Keratinocyte (primary cell): ENCODE measurements around the gene TTN. TPM values are rescaled to one million over a fixed set of nuclear protein-coding genes. Genes with fewer than 3 reads are reported as not detected.

Experiments used
- DNase-seq: peaks from one replicate; pipeline ENCODE4 v3.0.0-alpha.2; 2011; ENCODE audit warnings: low read depth, missing footprints, low spot score
- FAIRE-seq: peaks from 2 replicates; lab custom pipeline; 2011; peaks lifted over from hg19 to GRCh38; lab: Jason Lieb, UNC
- H2AFZ ChIP-seq: 2 replicates; pipeline ENCODE4 v1.6.0; 2012; ENCODE audit warnings: low read length, control low read depth, inconsistent platforms; ENCODE audit not compliant: control insufficient read depth
- H3K27ac ChIP-seq: 2 replicates; pipeline ENCODE4 v1.5.1; 2011; ENCODE audit warnings: low read length; ENCODE audit not compliant: control insufficient read depth, insufficient read depth
- H3K27me3 ChIP-seq: 3 replicates; pipeline ENCODE4 v1.6.0; 2011; ENCODE audit warnings: low read length; ENCODE audit not compliant: control insufficient read depth, insufficient read depth; ENCODE audit errors: extremely low read depth
- H3K36me3 ChIP-seq, 2 experiments: 2 replicates in 1 of 2; 3 replicates in 1 of 2; pipeline ENCODE4 v1.5.1; 2011; ENCODE audit warnings: low read length in 2 of 2, mild to moderate bottlenecking in 1 of 2; ENCODE audit not compliant: control insufficient read depth in 2 of 2, insufficient read depth in 2 of 2; ENCODE audit errors: extremely low read depth in 1 of 2
- H3K4me1 ChIP-seq: 3 replicates; pipeline ENCODE4 v1.5.1; 2011; ENCODE audit warnings: low read length; ENCODE audit not compliant: control insufficient read depth, insufficient read depth; ENCODE audit errors: extremely low read depth
- H3K4me2 ChIP-seq: 3 replicates; pipeline ENCODE4 v1.6.0; 2011; ENCODE audit warnings: low read depth, low read length; ENCODE audit not compliant: control insufficient read depth, insufficient read depth; ENCODE audit errors: extremely low read depth
- H3K4me3 ChIP-seq, 3 experiments: fragments of 200-600 bp in 1 of 3; sonication (generic) in 1 of 3; 2 replicates in 2 of 3; 3 replicates in 1 of 3; pipeline ENCODE4 v1.5.1; 2011 to 2016; ENCODE audit warnings: low read length in 3 of 3, mild to moderate bottlenecking in 3 of 3, control low read depth in 2 of 3, inconsistent platforms in 1 of 3, low read depth in 1 of 3, mixed read lengths in 1 of 3, mixed run types in 1 of 3, moderate library complexity in 1 of 3; ENCODE audit not compliant: control insufficient read depth in 2 of 3, insufficient read depth in 2 of 3; ENCODE audit errors: extremely low read depth in 1 of 3
- H3K79me2 ChIP-seq: 2 replicates; pipeline ENCODE4 v1.6.0; 2012; ENCODE audit warnings: low read length; ENCODE audit not compliant: control insufficient read depth, insufficient read depth
- H3K9ac ChIP-seq: 3 replicates; pipeline ENCODE4 v1.6.0; 2011; ENCODE audit warnings: low read length; ENCODE audit not compliant: control insufficient read depth, insufficient read depth; ENCODE audit errors: extremely low read depth
- H3K9me1 ChIP-seq: 3 replicates; pipeline ENCODE4 v1.6.0; 2011; ENCODE audit warnings: low read length; ENCODE audit not compliant: control insufficient read depth, insufficient read depth; ENCODE audit errors: extremely low read depth
- H3K9me3 ChIP-seq: 2 replicates; pipeline ENCODE4 v1.5.1; 2012; ENCODE audit warnings: low read depth, low read length; ENCODE audit not compliant: control insufficient read depth
- H4K20me1 ChIP-seq: 3 replicates; pipeline ENCODE4 v1.6.0; 2011; ENCODE audit warnings: low read length; ENCODE audit not compliant: control insufficient read depth, insufficient read depth; ENCODE audit errors: extremely low read depth
- EZH2 ChIP-seq: IDR thresholded peaks from one replicate; pipeline ENCODE4 v1.6.1; 2012; ENCODE audit warnings: inconsistent platforms, mild to moderate bottlenecking, low read length, moderate library complexity
- dilution Hi-C: fragments of 300-500 bp; cut with MboI; formaldehyde crosslinking; loops from one replicate; pipeline ENCODE4 v1.7.0; 2020; ENCODE audit warnings: low sequenced_read_pairs; ENCODE audit not compliant: extremely low pct_ligation_motif_present
- polyA plus RNA-seq, 5 experiments: library from polyadenylated mRNA; depleted of rRNA in 3 of 5; stranded (reverse) in 3 of 5; stranded (forward) in 1 of 5; unstranded in 1 of 5; fragments of >200 nt; gene quantifications; 1 replicate in 1 of 5; 2 replicates in 3 of 5; 3 replicates in 1 of 5; pipeline versions ENCODE4 v1.2.1 to v1.2.3, GENCODE V29; 2011 to 2012; ENCODE audit warnings: missing spikeins in 2 of 5, low read depth in 1 of 5, low replicate concordance in 1 of 5
- TF ChIP-seq, protein P1 (sequence below), 3 experiments: IDR thresholded peaks in 1 of 3; conservative IDR thresholded peaks in 1 of 3; optimal IDR thresholded peaks in 1 of 3; 2 replicates in 2 of 3; 3 replicates in 1 of 3; pipeline versions ENCODE3 to v1.5.1; 2011; ENCODE audit warnings: low read length in 3 of 3, mild to moderate bottlenecking in 3 of 3, moderate library complexity in 2 of 3, control low read depth in 1 of 3, inconsistent platforms in 1 of 3; ENCODE audit not compliant: insufficient read depth in 2 of 3; ENCODE audit errors: extremely low read depth in 1 of 3

TTN gene
- polyA plus RNA-seq, 1 donor (not counting 4 experiments of a cell fraction or from before 2014, with no cell fraction given): 0.01 TPM

DNA sequence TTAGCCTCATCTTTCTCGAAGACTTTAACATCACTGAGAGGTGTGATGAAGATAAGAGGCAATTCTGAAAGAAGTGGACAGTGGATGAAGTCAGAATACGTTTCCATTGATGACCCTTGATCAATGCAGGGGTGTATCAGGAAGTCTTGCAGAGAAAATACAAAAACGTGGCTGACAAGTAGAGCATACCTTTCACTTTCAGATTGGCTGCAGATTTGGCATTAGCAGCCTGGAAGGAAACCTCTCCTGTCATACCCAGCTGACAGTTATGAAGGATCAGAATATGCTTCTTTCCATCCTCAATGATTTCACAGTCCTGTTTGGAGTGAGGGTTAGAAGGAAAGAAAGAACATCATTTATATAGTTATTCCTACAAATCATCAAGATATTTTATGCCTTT lies 174.5 kb downstream of the TTN start:
- FAIRE-seq (no peak), DNase-seq (no peak)
- no peak for TF ChIP-seq EZH2
- TF ChIP-seq, protein P1, sequence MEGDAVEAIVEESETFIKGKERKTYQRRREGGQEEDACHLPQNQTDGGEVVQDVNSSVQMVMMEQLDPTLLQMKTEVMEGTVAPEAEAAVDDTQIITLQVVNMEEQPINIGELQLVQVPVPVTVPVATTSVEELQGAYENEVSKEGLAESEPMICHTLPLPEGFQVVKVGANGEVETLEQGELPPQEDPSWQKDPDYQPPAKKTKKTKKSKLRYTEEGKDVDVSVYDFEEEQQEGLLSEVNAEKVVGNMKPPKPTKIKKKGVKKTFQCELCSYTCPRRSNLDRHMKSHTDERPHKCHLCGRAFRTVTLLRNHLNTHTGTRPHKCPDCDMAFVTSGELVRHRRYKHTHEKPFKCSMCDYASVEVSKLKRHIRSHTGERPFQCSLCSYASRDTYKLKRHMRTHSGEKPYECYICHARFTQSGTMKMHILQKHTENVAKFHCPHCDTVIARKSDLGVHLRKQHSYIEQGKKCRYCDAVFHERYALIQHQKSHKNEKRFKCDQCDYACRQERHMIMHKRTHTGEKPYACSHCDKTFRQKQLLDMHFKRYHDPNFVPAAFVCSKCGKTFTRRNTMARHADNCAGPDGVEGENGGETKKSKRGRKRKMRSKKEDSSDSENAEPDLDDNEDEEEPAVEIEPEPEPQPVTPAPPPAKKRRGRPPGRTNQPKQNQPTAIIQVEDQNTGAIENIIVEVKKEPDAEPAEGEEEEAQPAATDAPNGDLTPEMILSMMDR (optimal IDR thresholded peaks at IDR 0.05 in 1 of 3, IDR thresholded peaks at IDR 0.05 in 1 of 3, conservative IDR thresholded peaks at IDR 0.05 in 1 of 3; ENCODE audit: extremely low read depth in 1 of 3, insufficient read depth in 2 of 3, low read length in 3 of 3): no peak
- no peak overlapping the region for H3K27ac ChIP-seq
- H3K9me1 ChIP-seq: no peaks in the 10 kb centered on the region
- no peak overlapping the region for H3K4me3 ChIP-seq
- H3K9me3 ChIP-seq: no peaks in the 10 kb centered on the region
- no peak overlapping the region for H3K4me2 ChIP-seq
- H2AFZ ChIP-seq: no peak overlapping the region
- H3K36me3 ChIP-seq: no peaks in the 10 kb centered on the region
- H3K79me2 ChIP-seq: no peaks in the 10 kb centered on the region
- H3K27me3 ChIP-seq: no peaks in the 10 kb centered on the region
- H3K4me1 ChIP-seq: no peaks in the 10 kb centered on the region
- no peak overlapping the region for H3K9ac ChIP-seq
- dilution Hi-C loops: no loop called here
- H4K20me1 ChIP-seq: no peaks in the 10 kb centered on the region

DNA sequence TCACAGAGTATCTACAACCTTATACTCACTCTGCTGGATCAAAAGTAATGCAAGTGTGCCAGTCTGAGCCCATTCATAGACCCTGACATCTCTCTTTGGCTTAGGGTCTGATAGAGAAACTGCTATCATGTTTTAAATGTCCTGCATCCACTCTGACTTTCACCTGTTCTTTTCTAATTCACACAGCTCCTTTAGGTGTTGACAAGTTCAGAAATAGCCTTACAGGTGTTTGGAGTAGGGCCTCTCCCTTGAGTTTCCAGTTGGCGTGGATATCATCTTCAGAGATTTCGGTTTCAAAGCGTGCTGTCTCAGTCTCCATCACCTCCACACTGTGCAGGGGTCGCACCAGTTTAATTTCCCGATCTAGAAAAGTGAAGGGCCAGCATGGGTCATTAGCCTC lies 176.6 kb downstream of the TTN start:
- DNase-seq (no peak), FAIRE-seq (no peak)
- dilution Hi-C loops: no loop called here
- H3K79me2 ChIP-seq: no peaks in the 10 kb centered on the region
- no peaks in the 10 kb centered on the region for H4K20me1 ChIP-seq
- H3K4me1 ChIP-seq: no peaks in the 10 kb centered on the region
- H2AFZ ChIP-seq: no peak overlapping the region
- TF ChIP-seq EZH2: no peak
- TF ChIP-seq, protein P1 (optimal IDR thresholded peaks at IDR 0.05 in 1 of 3, IDR thresholded peaks at IDR 0.05 in 1 of 3, conservative IDR thresholded peaks at IDR 0.05 in 1 of 3; ENCODE audit: extremely low read depth in 1 of 3, insufficient read depth in 2 of 3, low read length in 3 of 3): no peak
- no peak overlapping the region for H3K4me3 ChIP-seq
- no peak overlapping the region for H3K9ac ChIP-seq
- no peaks in the 10 kb centered on the region for H3K9me1 ChIP-seq
- H3K36me3 ChIP-seq: no peaks in the 10 kb centered on the region
- H3K4me2 ChIP-seq: no peak overlapping the region
- no peaks in the 10 kb centered on the region for H3K27me3 ChIP-seq
- no peaks in the 10 kb centered on the region for H3K9me3 ChIP-seq
- no peak overlapping the region for H3K27ac ChIP-seq
